IMR-90 (cell line): ENCODE measurements around the gene NRAS. TPM values are rescaled to one million over a fixed set of nuclear protein-coding genes. Genes with fewer than 3 reads are reported as not detected.

Experiments used
- ATAC-seq: fragments of 200-7000 bp; cut with Tn5 transposase; 2 replicates; pipeline ENCODE4 v1.9.1; 2020; ENCODE audit warnings: low read depth, mild to moderate bottlenecking, moderate library complexity
- BruUV-seq: library from RNA; stranded (reverse); fragments of 400-500 nt; replicated peaks from 2 replicates; lab custom pipeline; 2021; lab: Mats Ljungman, UMichigan
- CTCF ChIA-PET: fragments of 300-600 bp; formaldehyde crosslinking; extraction: SDS; loops from one replicate; lab custom pipeline; 2021; ENCODE audit warnings: antibody characterized with exemption; lab: Yijun Ruan, JAX
- POLR2A ChIA-PET: fragments of 300-600 bp; sonication (Branson Sonifier 250); formaldehyde crosslinking; loops from one replicate; lab custom pipeline; 2022; ENCODE audit warnings: antibody characterized with exemption; ENCODE audit not compliant: unreplicated experiment; lab: Charles Lee
- DNase-seq: peaks from one replicate; pipeline ENCODE4 v3.0.0; 2013
- H2AFZ ChIP-seq: replicated peaks from 2 replicates; pipeline ENCODE3; 2013; ENCODE audit warnings: low read length, mild to moderate bottlenecking; ENCODE audit not compliant: poor library complexity
- H2AK5ac ChIP-seq: 2 replicates; pipeline ENCODE4 v1.6.1; 2013; ENCODE audit warnings: low read depth, low read length, inconsistent platforms
- H2AK9ac ChIP-seq: replicated peaks from 2 replicates; pipeline ENCODE3; 2013; ENCODE audit warnings: mild to moderate bottlenecking, low read depth, low read length, moderate library complexity; ENCODE audit not compliant: poor library complexity
- H2BK120ac ChIP-seq: 2 replicates; pipeline ENCODE4 v1.6.1; 2013; ENCODE audit warnings: low read depth, low read length, inconsistent platforms
- H2BK15ac ChIP-seq: 3 replicates; pipeline ENCODE4 v1.6.1; 2013; ENCODE audit warnings: low read depth, low read length, inconsistent platforms
- H2BK20ac ChIP-seq: 2 replicates; pipeline ENCODE4 v1.6.1; 2013; ENCODE audit warnings: low read depth, mild to moderate bottlenecking, inconsistent platforms, low read length, moderate library complexity
- H2BK5ac ChIP-seq: 2 replicates; pipeline ENCODE4 v1.6.1; 2013; ENCODE audit warnings: mild to moderate bottlenecking, low read depth, low read length, inconsistent platforms; ENCODE audit not compliant: poor library complexity, severe bottlenecking
- H3K14ac ChIP-seq: replicated peaks from 2 replicates; pipeline ENCODE4 v1.6.1; 2013; ENCODE audit warnings: low read depth, low read length, inconsistent platforms
- H3K18ac ChIP-seq: 2 replicates; pipeline ENCODE4 v1.6.1; 2013; ENCODE audit warnings: low read depth, low read length, control low read depth
- H3K23ac ChIP-seq: 2 replicates; pipeline ENCODE4 v1.6.1; 2013; ENCODE audit warnings: low read depth, low read length, inconsistent platforms
- H3K27ac ChIP-seq: 2 replicates; pipeline ENCODE4 v1.5.1; 2013; ENCODE audit warnings: mild to moderate bottlenecking, control low read depth, low read length; ENCODE audit not compliant: insufficient read depth
- H3K27me3 ChIP-seq: 2 replicates; pipeline ENCODE4 v1.6.1; 2013; ENCODE audit warnings: low read length; ENCODE audit not compliant: control insufficient read depth, insufficient read depth
- H3K36me3 ChIP-seq: 2 replicates; pipeline ENCODE4 v1.6.1; 2013; ENCODE audit warnings: low read length, mixed read lengths; ENCODE audit not compliant: control insufficient read depth, insufficient read depth
- H3K4ac ChIP-seq: 2 replicates; pipeline ENCODE4 v1.6.1; 2013; ENCODE audit warnings: low read depth, low read length, inconsistent platforms
- H3K4me1 ChIP-seq: 2 replicates; pipeline ENCODE4 v1.6.1; 2013; ENCODE audit warnings: low read length, mixed read lengths; ENCODE audit not compliant: control insufficient read depth, insufficient read depth
- H3K4me2 ChIP-seq: 2 replicates; pipeline ENCODE4 v1.6.1; 2013; ENCODE audit warnings: low read depth, mild to moderate bottlenecking, control low read depth, low read length, moderate library complexity
- H3K4me3 ChIP-seq: 2 replicates; pipeline ENCODE4 v1.5.1; 2013; ENCODE audit warnings: low read depth, mild to moderate bottlenecking, control low read depth, low read length, moderate library complexity; ENCODE audit not compliant: insufficient read depth
- H3K56ac ChIP-seq: 2 replicates; pipeline ENCODE4 v1.6.1; 2013; ENCODE audit warnings: low read length, inconsistent platforms; ENCODE audit not compliant: insufficient read depth; ENCODE audit errors: extremely low read depth
- H3K79me1 ChIP-seq, 2 experiments: 2 replicates each; pipeline ENCODE4 v1.6.1; 2013; ENCODE audit warnings: low read length in 2 of 2, inconsistent platforms in 1 of 2, low read depth in 1 of 2
- H3K9ac ChIP-seq: 2 replicates; pipeline ENCODE4 v1.6.1; 2013; ENCODE audit warnings: low read depth, low read length, control low read depth
- H3K9me1 ChIP-seq: 2 replicates; pipeline ENCODE4 v1.6.1; 2013; ENCODE audit warnings: low read length, inconsistent platforms; ENCODE audit not compliant: insufficient read depth
- H3K9me3 ChIP-seq: 2 replicates; pipeline ENCODE4 v1.6.1; 2013; ENCODE audit warnings: low read length; ENCODE audit not compliant: control insufficient read depth, insufficient read depth
- H4K20me1 ChIP-seq: 2 replicates; pipeline ENCODE4 v1.6.1; 2013; ENCODE audit warnings: low read length, inconsistent platforms; ENCODE audit not compliant: insufficient read depth
- H4K5ac ChIP-seq: 2 replicates; pipeline ENCODE4 v1.6.1; 2013; ENCODE audit warnings: mild to moderate bottlenecking, low read depth, low read length, control low read depth
- H4K8ac ChIP-seq, 2 experiments: 2 replicates each; pipeline ENCODE4 v1.6.1; 2013; ENCODE audit warnings: low read depth in 2 of 2, low read length in 2 of 2, control low read depth in 1 of 2, inconsistent platforms in 1 of 2
- H4K91ac ChIP-seq: 2 replicates; pipeline ENCODE4 v1.6.1; 2013; ENCODE audit warnings: low read depth, low read length, inconsistent platforms; ENCODE audit not compliant: insufficient read depth
- BHLHE40 ChIP-seq: fragments of 150-350 bp; IDR thresholded peaks from 2 replicates; pipeline ENCODE4 v1.6.1; 2016; ENCODE audit warnings: mild to moderate bottlenecking, low read depth, low read length
- MAZ ChIP-seq: IDR thresholded peaks from 2 replicates; pipeline ENCODE4 v1.6.1; 2012; ENCODE audit warnings: low read depth, mild to moderate bottlenecking, low read length, improper control_type of control experiment, moderate library complexity, borderline replicate concordance
- WGBS, 2 experiments: methylation state at CpG; one replicate each; pipeline versions ENCODE4 v1.1.5 to v1.1.7; 2013; ENCODE audit warnings: missing lambda C conversion rate in 2 of 2; ENCODE audit not compliant: insufficient read length in 1 of 2; ENCODE audit errors: extremely low coverage in 2 of 2; 5-methylcytosine and 5-hydroxymethylcytosine counted together
- dilution Hi-C: fragments of 300-500 bp; cut with HindIII; formaldehyde crosslinking; loops from one replicate; pipeline ENCODE4 v1.14.3; 2018; ENCODE audit warnings: low sequenced_read_pairs; ENCODE audit not compliant: unreplicated experiment
- in situ Hi-C: fragments of 300-500 bp; cut with MboI; formaldehyde crosslinking; loops from 3 replicates; pipeline ENCODE4 v1.14.3; 2019; ENCODE audit warnings: low sequenced_read_pairs, inconsistent platforms, mixed read lengths
- intact Hi-C: fragments of 100-400 bp; cut with micrococcal nuclease; formaldehyde crosslinking; loops from 2 replicates; pipeline ENCODE4 v1.10.0; 2022
- polyA plus RNA-seq, 3 experiments: library from polyadenylated mRNA; depleted of rRNA; stranded (reverse); fragments of >200 nt; gene quantifications; 2 replicates each; pipeline ENCODE4 v1.2.3, GENCODE V29; 2012; ENCODE audit warnings: low replicate concordance in 1 of 3
- total RNA-seq: library from RNA; depleted of rRNA; stranded (reverse); fragments of >200 nt; gene quantifications from 2 replicates; pipeline ENCODE4 v1.2.3, GENCODE V29; 2012

The NRAS gene
- total and polyA plus RNA-seq, 2 of the 4 experiments (the other 2 are of a cell fraction), result 27.4 to 85.9 TPM

DNA sequence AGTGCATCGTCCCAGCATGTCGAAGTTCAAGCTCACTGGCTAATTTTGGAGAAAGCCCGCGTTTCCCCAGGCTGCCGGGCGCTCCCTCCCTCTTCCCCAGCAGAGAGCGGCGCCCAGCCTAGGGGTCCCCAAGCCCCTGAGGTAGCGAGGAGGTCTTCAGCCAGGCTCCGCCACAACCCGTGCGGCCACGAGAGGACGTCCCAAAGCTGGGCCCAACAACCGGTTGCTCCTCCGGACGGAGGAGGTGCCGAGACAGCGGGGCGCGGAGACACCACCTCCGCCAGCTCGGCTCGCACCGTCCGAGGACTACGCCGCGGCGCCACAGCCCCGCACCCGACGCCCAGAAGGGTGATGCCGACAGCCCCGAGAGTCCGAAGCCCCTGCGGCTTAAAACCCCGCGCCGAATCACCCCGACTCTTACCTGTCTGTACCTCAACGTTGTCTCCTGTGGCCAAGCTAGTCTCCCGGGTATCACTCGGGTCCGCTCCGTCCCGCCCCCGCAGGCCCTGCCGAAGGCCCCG is 46.9 kb downstream of the NRAS start, which contains the start of gene DENND2C:
Gene DENND2C (minus strand): TSS at position 488 of the 521 bp plus-strand sequence. CDS start 44,065 bp downstream, outside the sequence.
- peak within 1 kb of the TSS; percentile 92 for H3K4me3 ChIP-seq
- no TSS peak for BruUV-seq
- intact Hi-C loops (loop anchor here (2.0 to 5.0 kb wide), 4 partner anchors 52 to 691 kb away; partner anchors contain the start of genes BCAS2 and OLFML3), dilution Hi-C loops (no loop called here), in situ Hi-C loops (no loop called here)
- no peak for DNase-seq
- H3K9me3 ChIP-seq, result no peaks in the 10 kb centered on the region
- no peaks in the 10 kb centered on the region for H3K36me3 ChIP-seq
- no peaks in the 10 kb centered on the region for H3K79me1 ChIP-seq
- H4K5ac ChIP-seq, result no peak within 1 kb of the TSS
- peak within 1 kb of the TSS; percentile 9; the same call in 1 of the 2 replicates for H2BK120ac ChIP-seq
- TF ChIP-seq MAZ (0 out of 2 replicates have a peak, but pooled peaks have one; percentile 22), BHLHE40 (no peak)
- 0 out of 2 replicates have a peak within 1 kb of the TSS, but pooled peaks have one; percentile 30 for H3K14ac ChIP-seq
- H2AFZ ChIP-seq, result peak within 1 kb of the TSS; percentile 96
- 0 out of 2 replicates have a peak, but pooled peaks cover 3% of the 10 kb centered on the region for H3K9me1 ChIP-seq
- no peak within 1 kb of the TSS for H3K56ac ChIP-seq
- H3K27ac ChIP-seq, result no peak within 1 kb of the TSS; the same call in 1 of the 2 replicates
- no peak within 1 kb of the TSS for H2BK20ac ChIP-seq
- no peaks in the 10 kb centered on the region for H4K20me1 ChIP-seq
- H3K4me1 ChIP-seq, result no peaks in the 10 kb centered on the region
- peak within 1 kb of the TSS; percentile 97 for H3K4me2 ChIP-seq
- H2BK5ac ChIP-seq, result peak within 1 kb of the TSS; percentile 35
- peaks cover 3% of the 10 kb centered on the region for H3K27me3 ChIP-seq
- peak within 1 kb of the TSS in 1 of 2 experiments; percentile 45; a peak in 1 of 4 replicates for H4K8ac ChIP-seq
- peak; percentile 72 for ATAC-seq
- no peak within 1 kb of the TSS for H4K91ac ChIP-seq
- H3K9ac ChIP-seq, result peak within 1 kb of the TSS; percentile 58
- H2BK15ac ChIP-seq, result no peak within 1 kb of the TSS
- no peak within 1 kb of the TSS for H3K18ac ChIP-seq
- no peak within 1 kb of the TSS for H2AK5ac ChIP-seq
- CTCF ChIA-PET, result interaction anchor here (0.8 to 1.0 kb wide), 2 partner anchors 47 to 57 kb away, joined by 3 read pairs; partner anchors contain the start of gene NRAS
- peak within 1 kb of the TSS; percentile 40; the same call in 1 of the 2 replicates for H3K4ac ChIP-seq
- H3K23ac ChIP-seq, result peak within 1 kb of the TSS; percentile 34
- WGBS, 2 experiments, result 0% methylated on average over 12 of the region's 50 CpGs; no CpG with 5 or more reads in 1 of the 2 experiments
- POLR2A ChIA-PET, result no interaction called here
- H2AK9ac ChIP-seq, result peak within 1 kb of the TSS; percentile 45
